Measurements from ENCODE around the gene TIMM22.

- no peak for TF ChIP-seq CTCF (IDR thresholded peaks at IDR 0.05; ENCODE audit: low read length)
- TF ChIP-seq EZH2 (optimal IDR thresholded peaks at IDR 0.05; ENCODE audit: low read depth, low read length) = no peak
These were observed 30.1 kb downstream of the TIMM22 start for GRCh38 chr17:1027044-1027443.

All from MM.1S (cell line).